Umbilical cord (tissue), 2 donors: ENCODE results near the gene POU3F1. TPM values are rescaled to one million over a fixed set of nuclear protein-coding genes. Genes with fewer than 3 reads are reported as not detected.
A peak's percentile ranks its signal among the peaks of the same experiment; 100 is the strongest.

Source experiments
- DNase-seq: peaks from one replicate; pipeline ENCODE4 v3.0.0-alpha.2; 2015; ENCODE audit warnings: low spot score
- total RNA-seq: library from RNA; depleted of rRNA; stranded (reverse); fragments of >200 nt; gene quantifications from one replicate; pipeline ENCODE4 v1.2.3, GENCODE V29; 2014; ENCODE audit warnings: low replicate concordance; ENCODE audit not compliant: insufficient read depth

POU3F1 gene
- not detected for total RNA-seq

DNA sequence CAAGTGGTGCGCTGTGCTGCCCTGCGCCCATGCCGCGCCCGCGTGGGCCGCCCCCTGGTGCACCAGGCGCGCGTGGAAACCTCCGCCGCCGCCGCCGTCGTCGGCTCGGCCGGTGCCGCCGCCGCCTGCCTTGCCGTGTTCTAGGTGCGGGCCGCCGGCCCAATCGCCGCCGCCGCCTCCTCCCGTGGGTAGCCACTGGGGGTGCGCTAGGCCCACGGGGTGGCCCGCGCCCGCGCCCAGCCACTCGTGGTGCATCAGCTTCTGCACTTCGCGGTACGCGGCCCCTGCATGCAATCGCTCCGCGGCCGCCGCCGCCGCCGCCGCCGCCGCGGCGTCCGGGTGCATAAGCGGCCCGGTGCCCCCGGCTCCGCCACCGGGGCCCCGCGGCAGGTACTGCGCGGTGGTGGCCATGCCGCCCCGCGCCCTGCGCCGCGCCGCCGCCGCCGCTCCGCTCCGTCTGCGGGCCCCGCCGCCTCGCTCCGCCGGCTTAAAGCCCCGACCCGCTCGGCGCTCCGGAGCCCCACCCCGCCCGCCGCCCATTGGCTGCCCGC, at the start of gene POU3F1:
POU3F1 (minus strand) TSS at position 461 of the 551 bp plus-strand sequence; CDS start at position 411, 50 bp downstream.
- DNase-seq = no peak

DNA sequence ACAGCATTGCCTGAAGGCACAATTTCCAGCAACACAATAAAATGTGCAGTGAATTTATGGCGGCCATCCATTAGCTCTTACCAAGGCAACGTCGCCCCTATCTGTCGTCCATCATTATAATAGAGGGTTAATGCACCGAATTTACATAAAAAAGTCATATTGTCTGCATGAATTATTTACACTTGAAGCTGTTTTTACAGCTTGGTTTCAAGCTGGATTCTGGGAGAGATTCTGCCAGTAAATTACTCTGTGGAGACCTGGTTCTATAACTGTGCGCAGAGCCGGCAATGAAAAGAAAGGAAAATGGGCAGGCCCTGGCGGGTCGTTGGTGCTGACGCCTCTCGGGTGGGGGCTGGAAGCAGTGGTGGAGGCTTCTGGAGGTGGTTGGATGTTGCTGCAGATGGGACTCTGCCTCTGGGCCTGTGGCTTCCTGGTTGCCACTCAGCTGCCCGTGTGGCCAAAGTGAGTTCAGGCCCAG, 48.9 kb upstream of the POU3F1 start:
- DNase-seq = no peak

DNA sequence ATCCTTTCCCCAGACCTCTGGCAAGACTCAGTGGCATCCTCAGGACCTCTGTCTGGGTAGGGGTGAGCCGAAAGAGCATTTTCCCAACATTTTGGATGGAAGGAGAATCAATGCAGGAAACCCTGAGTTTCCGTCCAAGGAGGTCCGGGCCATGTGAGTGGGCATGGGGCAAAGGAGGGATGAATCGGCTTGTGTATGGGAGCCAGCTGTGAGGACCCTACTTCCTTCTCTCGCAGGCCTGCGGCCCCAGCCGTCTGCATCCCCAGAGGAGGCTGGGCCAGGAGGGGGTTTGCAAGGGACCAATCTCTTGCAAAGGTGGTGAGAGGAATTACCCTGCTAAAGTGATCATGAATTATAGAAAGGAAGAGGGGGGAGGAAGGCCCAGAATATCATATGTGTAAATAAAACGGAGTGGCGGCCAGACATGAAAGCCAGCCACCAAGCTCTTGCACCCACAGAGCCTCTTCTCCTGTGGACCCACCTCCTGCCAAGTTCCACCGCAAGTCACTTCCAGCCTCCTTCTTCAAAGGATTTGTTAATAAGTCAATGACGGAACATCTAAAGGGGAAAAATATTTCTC, 48.2 kb upstream of the POU3F1 start:
- no peak for DNase-seq

DNA sequence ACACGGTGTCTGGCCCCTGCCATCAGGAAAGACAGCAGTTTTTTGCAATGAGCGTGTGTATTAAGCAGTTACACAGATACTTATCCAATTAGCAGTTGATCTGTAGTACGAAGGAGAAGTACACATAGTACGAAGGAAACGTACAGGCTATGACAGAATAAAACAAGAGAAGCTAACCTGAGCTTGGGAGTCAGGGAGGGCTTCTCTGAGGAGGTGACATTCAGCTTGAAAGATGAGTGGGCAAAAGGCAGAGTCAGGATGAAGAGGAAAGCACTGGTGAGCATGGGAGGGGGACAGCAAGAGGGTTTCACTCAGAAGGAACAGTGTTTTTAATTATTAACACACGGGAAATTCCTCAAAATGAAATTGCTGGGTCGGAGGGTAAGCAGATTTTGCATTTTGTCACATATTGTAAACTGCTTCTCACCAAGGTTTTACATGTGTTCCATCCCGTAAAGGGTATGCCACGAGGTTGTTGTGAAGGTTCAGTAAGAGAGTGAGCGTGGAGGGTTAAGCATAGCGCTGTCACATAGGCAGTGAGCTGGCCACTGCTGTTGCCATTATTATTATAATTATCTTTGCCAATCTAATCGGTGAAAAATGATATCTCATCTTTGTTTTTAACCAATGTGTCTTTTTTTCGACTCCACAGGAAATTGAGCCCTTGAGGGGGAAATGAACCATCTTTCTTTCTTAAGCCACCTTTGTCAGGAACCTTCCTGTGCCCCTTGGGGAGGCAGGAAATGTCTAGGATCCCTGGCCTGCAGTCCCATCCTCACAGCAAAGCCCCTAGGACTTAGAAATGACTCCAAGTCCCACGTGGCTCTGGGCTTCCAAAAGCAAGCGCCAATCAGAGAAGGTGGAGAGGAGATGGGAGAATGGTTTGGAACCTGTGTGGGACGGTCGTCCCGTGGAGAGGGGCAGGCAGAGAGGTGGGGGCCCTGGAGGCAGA, 47.3 kb upstream of the POU3F1 start:
- no peak for DNase-seq

DNA sequence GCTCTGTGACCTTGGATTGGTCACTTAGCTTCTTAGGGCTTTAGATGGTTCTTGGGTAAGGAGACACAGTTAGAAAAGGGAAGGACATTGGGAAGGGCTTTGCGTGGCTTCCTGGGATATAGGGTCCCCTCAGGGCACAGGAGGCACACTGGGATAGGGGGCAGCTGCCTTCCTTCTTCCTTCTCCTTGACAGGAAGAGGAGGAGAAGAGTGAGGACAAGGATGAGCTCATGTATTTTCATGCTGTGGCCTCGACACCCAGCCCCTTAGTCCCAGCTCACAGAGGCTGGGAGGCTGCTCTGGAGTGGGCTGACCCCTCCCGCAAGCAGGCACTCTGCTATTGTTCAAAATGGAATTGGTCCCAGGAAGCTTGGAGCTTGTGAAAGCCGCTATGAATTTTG, 45.7 kb upstream of the POU3F1 start:
- no peak for DNase-seq

DNA sequence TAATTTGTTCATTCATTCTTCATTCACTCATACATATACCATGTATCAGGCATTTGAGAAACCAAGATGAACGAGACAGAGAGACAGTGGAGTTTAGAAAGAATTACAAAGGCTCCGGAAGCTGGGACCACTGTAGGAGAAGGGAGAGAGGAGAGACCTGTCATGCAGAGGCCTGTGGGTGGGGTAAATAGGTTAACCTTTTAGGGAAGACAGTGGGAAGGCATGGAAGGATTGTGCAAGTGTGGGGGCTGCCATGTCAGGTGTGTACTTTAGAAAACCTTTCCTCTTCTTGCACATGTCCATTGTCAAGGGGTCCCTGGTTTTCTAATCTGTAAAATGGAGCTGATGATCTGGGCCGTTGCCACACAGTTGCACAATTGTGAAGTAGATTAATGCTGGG, 44.2 kb upstream of the POU3F1 start:
- DNase-seq = no peak

DNA sequence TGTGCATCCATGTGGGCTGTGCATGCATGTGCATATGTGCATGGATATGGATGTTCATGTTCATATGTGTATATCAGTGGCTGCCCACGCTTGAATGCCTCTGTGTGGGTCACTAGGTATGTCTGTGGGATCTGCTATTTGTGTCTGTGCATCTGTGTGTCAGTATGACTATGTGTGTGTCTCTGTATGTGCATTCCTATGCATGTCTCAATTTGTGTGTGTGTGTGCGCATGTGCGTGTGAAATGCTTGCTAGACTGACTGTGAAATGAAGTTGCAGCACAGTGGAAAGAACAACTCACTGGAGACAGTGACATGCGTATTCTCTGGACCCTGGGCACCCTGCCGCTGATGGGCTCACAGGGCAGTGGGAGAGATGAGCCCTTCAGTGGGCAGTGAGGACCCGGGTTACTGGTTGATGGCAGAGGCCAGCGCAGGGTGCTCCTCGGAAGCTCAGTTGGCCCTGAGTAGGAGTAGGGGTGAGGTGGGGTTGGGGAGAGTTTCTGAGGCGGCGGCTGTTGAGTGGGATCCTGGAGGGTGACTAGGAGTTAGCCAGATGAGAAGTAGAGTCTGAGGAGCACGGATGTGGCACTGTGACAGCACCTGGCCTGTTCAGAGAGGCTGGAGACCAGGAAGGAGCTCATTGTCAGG, 43.2 kb upstream of the POU3F1 start:
- no peak for DNase-seq

DNA sequence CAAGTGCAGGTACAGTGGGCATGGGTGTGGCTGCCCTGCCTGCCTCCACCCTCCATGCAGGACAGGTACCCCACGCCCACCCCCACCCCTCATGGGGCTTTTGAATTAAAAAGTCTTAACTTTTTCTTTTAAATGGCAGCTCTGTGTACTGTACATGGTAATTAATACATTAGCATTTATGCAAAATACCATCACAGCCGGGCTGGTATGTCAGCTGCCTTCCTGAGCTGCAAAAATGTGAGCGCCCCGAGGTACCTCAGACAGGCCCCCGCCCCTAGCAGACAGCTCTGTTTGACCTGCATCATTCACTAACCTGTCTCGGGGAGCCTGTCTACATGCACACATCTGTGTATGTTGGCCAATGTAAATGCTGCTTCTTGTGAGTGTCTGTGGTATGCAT, 42.2 kb upstream of the POU3F1 start:
- DNase-seq = no peak

DNA sequence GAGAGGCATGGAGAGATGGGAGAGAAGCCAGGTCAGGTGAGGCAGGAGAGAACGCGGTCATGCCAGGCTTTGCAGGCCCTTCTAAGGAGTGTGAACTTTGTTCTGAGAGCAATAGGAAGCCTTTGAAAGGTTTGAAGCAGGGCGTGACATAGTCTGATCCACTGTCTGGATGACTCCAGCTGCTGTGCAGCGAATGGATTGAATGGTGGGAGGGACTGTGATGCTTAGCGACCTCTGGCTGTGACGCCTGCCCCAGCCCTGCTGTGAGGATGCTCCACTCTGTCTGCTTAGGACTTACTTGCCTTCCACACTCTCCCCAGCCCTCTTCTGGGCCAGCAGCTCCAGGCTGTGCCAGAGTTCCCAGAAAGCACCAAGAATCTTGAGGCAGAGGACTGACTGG, 41.8 kb upstream of the POU3F1 start:
- DNase-seq = peak; percentile 12

DNA sequence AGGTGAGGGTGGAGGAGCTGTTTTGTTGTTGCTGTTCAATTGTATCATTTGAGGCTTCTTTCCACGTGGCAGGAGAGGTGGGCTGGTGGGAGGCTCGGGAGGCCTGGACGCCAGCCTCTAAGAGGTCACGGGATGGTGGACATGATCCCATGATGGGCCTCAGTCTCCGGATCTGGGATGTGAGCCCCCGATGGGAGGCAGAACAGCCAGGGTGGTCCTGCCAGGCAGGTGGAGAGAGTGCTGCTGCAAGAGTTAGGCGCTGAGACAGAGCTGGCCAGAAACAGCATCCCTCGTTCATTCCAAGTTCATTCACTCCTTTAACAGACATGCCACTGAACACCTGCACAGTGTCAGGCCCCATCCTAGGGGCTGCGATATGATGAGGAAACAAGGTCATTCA, 41.1 kb upstream of the POU3F1 start:
- DNase-seq = no peak

DNA sequence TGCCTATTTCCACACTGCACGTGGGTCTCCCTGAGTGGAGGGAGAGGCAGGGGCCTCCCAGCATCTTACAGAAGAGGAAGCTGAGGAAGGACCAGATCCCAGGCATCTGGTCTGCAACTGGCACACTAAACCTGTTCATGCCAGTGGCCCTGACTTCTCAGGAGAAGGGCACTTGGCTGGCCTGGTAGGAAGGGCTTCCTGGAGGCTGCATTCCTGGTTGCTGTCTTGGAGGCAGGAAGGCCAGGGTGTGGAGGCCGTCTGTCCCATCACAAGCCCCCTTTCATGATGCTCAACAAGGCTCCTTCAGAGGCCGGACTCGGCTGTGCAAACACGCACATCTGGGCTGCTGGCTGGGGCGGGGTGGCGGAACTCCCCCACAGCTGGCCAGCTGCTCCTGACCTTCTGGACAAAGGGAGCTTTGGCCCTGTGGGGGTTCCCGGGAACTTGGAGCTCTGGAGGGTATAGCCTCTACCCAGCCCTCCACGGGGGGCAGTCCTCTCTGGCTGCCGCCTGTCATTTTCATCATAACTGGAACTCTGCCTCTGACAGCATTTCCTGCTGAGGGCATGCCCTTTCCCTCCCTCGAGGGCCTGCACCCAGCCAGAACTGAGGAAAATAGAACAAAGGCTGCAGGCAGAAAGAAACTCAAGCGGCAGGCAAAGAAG, 39.2 kb upstream of the POU3F1 start:
- no peak for DNase-seq

DNA sequence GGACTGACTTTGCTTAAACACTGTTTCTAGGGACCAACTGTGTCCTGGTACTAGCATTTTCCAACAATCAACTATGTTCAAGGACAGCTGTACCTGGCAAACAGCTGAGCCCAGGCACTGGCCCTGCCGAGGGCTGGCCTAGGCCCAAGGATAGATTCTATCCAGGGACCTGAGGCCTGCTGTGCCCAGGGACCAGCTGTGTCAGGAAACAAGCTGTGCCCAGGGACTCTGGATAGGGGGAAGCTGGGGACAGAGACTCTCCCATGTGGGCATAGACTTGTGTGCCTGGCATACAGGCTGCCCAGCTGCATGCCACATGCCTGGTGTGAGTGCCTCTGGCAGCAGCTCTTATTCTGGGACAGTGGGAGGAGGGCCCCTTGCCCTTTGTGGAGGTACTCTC, 38.1 kb upstream of the POU3F1 start:
- DNase-seq = no peak

DNA sequence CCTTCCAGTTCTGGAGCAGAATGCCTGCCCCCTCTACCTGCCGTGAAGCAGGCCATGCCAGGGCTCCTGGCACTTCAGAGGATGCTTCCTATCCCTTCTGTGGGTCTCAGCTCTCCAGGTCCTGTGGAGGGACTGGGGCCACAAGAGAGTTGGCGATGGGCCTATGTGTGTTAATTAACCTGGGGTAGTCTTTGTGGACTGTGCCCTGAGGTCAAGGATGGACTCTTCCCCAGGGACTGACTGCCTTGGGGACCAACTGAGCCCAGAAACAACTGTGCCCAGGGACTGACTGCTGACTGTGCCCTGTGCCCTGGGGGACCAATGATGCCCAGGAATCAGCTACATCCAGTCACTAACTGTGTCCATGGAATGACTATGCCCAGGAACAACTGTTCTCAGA, 37.5 kb upstream of the POU3F1 start:
- DNase-seq = no peak

DNA sequence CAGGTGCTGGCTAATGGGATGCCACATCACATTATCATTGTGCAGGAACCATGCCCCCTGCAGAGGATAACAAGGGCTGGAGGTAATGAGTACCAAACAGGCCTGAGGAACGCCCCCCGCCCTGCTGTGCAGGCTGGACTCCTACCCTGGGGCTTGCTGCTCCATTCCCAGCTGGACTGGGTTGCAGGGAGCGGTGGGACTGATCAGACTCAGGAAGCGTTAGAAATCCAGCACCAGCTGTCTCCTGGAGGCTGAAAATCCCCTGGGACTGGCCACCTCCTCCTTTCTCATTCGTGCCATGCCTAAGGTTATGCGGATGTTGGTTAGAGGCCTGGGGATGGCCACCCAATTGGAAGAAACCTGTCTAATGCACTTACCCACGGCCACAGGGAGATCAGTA, 36.9 kb upstream of the POU3F1 start:
- no peak for DNase-seq

DNA sequence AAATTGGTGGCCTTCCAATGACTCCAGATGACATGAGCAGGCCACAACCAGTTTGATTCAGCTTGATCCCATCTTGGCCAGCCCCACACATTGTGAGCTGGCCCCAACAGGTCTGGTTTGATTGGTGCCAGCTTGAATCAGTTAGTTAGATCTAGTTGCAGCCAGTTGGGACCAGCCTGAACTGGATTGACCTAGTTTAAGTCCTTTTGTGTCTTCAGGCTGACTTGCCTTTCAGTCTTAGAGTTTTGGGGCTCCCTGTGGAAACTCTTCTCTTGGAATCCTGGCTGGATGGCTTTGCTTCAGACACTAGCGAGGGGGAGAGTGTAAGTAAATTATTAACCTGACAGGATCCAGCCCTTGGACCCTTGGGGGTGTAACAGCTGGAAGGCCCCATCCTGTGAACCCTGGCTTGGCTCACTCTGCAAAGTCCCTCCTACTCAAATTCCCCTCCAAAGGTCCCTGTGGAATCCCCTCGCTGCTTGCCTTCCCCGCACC, 36.2 kb upstream of the POU3F1 start:
- DNase-seq = no peak

DNA sequence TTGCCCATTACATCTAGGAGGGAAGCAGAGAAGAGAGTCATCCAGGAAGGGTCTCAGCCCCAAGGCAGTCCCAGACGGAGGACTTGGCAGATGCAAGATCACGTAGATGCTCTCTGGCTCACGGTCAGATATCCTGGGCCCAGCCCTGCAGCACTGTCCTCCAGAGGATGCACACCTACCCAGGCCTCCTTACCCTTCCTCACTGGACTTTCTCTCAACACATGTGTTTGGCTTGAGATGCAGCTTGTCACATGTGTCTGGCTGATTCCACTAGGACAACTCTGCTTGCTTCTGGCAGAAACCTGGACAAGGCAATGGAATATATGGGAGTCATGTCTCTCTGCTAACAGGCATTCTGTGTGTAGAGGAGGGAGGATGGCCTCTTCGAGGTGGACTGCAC, 32.4 kb upstream of the POU3F1 start:
- DNase-seq = no peak

DNA sequence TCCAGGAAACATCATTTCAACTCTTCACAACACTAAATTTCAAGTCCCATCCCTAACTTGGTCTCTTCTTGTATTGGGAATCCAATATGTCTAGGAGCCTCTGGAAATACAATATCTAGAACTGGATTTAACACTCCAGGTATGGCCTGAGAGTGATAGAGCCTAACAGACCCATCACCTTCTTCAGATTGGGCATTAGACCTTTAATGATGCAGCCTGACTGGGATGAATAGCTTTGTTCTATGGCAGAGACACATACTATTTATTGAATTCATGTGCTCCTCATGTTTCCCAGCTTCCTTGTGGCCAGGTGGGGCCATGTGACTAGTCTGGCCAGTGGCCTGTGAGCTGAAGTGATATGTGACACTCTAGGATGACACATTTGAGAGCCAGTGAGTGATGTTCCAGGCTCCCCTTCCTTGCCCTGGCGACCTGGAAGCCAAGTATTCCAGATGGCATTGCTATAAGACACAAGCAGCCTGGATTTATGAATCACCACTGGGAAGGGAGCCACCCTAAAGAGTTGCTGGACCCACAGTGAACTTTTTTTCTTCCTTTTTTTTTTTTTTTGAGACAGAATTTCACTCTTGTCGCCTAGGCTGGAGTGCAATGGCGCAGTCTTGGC, 31.0 kb upstream of the POU3F1 start:
- no peak for DNase-seq

DNA sequence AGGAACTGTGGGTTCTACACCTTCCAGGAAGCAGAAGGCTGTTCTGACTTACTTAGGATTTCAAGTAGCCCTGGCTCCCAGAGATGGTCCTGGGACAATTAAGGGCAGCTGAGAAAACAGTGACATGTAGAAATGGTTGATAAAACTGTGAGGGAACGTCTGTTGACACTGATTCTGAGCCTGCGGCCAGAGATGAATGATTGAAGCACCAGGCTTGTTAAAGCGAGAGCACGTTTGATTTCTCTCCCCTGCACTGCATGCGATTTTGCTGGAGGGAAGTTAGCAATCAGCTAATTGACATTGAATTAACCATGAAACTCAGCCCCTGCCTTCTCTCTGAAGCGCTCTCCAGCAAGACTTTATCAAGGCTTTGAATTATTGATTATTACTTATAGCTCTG, 29.9 kb upstream of the POU3F1 start:
- DNase-seq = no peak

DNA sequence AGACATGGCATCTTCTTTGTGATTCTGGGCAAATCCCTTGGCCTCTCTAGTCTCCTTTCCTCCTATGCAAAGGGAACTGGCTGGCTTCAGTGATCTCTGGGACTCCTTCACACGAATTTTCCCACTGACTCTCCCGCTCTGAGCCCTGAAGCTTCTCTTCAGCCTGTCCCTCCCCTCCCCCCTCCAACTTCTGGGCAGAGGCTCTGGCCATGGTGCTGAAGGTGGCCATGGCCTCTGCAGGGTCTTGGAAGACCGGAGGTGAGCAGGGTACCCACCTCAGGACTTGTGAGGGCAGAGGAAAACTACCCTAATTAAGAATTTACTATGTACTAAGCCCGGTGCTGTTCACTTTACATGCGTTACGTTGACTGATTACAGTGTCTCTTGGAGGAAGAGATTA, 29.4 kb upstream of the POU3F1 start:
- peak; percentile 50 for DNase-seq

DNA sequence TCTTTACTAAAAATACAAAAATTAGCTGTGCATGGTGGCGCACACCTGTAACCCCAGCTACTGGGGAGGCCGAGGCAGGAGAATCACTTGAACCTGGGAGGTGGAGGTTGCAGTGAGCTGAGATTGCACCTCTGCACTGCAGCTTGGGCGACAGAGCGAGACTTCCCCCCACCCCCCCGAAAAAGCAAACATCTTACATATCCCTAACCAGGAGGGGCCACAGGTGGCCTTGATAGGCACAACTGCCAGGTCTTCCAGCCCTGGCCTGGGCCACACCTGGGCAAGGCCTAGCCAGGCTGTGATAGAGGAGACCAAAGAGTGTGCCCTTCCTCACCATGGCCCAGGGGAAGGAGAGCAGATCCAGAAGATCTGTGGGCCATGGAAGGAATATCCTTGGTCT, 28.6 kb upstream of the POU3F1 start:
- DNase-seq = no peak

DNA sequence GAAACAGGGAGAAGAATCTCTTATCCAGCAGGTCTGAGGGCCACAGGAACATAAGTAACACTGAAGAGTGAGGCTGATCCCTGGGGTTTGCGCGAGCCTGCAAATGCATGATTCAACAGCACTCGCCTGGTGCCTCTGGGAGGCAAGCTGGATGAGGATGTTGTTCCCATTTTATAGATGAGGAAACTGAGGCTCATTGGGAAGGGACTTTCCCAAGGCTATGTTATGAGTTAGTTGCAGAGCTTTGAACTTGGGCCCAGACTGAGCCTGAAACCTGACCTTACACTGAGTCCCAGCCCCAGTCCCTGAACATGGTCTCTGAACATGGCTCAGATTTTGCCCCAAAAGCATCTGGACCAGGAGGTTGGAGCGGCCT, 27.7 kb upstream of the POU3F1 start:
- no peak for DNase-seq
